G401.6 (cell line): ENCODE measurements around the gene DAZL.

Experiments
- FAIRE-seq: peaks from 2 replicates; lab custom pipeline; 2012; peaks lifted over from hg19 to GRCh38; lab: Jason Lieb, UNC

Gene DAZL

DNA sequence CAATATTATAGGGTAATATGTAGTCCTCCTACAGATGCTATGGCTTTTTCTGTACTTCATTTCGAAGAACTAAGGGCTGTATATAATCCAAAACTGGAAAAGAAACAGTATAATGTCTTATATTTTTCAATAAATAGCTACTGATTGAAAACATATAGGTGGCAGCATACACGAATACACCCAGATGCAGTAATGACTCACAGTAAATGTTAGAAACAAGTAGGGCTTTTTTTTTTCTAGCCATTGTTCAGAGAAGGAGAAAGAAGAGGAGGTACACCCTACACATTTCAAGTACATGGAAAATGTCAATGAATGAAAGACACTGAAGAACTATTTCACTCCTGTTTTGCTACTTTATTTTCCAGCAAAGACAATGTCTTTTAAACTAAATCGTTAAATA is 9.4 kb downstream of the DAZL start:
- no peak for FAIRE-seq

DNA sequence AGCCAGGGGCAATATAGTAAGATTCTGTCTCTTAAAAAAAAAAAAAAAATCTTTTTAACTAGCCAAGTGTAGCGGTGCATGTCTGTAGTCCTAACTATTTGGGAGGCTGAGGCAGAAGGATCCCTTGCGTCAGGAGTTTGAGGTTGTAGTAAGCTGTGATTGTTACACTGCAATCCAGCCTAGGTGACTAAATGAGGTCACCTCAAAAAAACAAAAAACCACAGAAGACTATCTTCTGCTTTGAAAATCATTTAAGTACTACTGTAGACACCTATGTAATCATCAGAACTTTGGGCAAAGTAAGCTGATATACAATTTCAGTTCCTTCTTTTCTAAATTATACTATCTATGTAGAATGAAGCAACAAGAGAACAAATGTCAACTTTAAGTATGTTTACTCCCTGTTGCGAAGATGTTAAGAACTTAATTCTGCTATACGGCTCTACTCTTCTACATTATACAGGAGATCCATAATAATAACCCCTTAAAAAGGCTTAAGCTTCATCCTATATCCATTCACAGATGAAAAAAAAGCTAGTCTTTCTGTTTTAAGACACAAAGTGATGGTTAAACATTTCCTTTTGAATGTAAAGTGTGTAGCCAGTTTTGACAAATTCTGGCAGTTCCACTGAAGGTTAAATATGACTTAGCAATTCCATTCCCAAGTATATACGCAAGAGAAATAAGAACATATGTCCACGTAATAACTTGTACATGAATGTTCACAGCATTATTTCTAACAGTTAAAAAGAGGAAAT is 15.2 kb downstream of the DAZL start:
- FAIRE-seq, result no peak

DNA sequence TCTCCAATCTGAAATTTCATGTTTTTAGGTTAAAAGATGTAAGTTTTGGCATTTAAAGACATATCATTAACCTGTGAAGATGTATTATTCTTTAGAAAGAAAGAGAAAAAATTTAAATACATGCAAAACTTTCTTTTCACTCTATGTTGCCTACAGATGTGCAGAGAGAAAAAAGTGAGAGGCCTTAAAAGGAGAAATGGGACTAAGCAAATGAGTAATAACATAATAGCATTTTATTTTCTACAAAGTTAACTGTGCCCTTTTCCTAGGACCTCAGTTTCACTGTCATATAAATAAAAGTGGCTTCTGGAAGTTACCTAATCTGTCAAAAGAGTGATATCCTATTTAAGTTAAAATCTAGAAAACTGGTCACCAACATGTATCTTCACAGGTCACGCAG is 16.1 kb downstream of the DAZL start:
- FAIRE-seq, result no peak

GRCh38 chr3:16587681-16588060 is 17.6 kb downstream of the DAZL start:
- no peak for FAIRE-seq

DNA sequence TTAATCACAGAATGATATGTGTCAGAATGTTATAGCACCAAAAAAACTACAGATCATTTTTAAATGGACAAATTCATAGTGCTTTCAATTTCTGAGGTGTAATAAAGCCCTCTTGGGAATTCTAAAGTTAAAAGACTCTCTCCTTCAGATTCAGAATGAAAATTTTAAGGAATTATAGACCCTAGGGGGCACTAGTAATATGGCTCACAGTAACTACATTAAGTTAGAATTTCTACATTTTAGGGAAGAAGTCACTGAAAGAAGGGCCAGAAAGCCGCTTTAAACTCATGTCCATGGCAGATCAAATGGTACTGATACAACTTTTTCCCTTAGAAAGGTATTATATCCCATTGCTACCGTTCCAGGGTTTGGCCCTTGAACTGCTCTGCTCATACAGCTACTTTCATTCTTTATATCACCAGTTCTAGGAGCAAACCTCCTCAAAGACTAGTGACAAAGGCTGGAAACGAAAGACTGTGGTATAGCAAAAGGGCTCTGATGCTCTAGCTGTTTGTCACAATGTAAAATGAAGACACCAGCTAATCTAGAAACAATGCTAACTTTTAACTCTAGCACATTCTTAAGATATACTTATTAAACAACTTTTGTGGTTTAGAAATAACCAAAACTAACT is 18.1 kb downstream of the DAZL start:
- FAIRE-seq, result no peak

DNA sequence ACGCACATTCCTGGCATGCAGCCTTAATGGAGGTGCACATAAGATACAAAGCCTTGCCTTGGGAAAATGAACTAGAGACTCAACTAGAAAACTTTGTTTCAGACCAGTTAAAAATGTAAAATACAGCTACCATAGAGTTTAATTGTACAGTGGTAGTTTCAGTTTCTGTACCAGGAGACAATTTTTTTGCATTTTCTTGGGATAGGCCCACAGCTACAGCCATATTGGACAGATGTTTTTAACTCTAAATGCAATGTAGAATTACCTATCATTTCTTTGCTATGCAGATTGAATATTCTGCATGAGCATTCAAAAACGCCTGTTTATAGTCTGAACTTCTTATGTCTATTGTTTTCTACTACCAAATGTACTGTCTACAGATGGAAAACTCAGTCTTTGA is 20.3 kb downstream of the DAZL start:
- no peak for FAIRE-seq

DNA sequence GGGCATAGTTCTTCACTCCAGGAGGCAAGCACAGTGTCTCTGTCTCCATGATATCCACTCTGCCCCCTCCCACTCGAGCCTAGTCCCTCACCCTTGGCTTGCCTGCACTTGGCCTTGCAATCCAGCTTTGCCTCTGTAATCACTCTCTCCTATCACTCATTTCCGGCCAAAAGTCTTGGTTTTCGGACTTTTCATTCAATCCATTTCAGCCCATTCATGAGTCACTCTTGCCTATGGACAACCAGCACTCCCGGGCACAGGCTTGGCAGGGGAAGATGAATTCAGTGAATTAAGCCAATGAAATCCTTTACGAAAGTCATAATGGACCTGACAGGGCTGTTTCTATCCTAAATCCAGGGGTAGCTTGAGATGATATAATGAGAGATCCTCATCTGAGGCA is 21.7 kb downstream of the DAZL start:
- FAIRE-seq, result no peak

- no peak for FAIRE-seq
Observed at GRCh38 chr3:16570113-16570512, 35.1 kb downstream of the DAZL start.

- no peak for FAIRE-seq
Observed at GRCh38 chr3:16568532-16568931, 36.7 kb downstream of the DAZL start.

- no peak for FAIRE-seq
Observed at GRCh38 chr3:16568115-16568514, 37.1 kb downstream of the DAZL start.

- no peak for FAIRE-seq
Observed at GRCh38 chr3:16559653-16560365, 45.4 kb downstream of the DAZL start.

- no peak for FAIRE-seq
Observed at GRCh38 chr3:16554126-16554525, 51.1 kb downstream of the DAZL start.

GRCh38 chr3:16552757-16553156 is 52.5 kb downstream of the DAZL start:
- no peak for FAIRE-seq

- no peak for FAIRE-seq
Observed at GRCh38 chr3:16551342-16551976, 53.8 kb downstream of the DAZL start.

- no peak for FAIRE-seq
Observed at GRCh38 chr3:16550676-16551341, 54.4 kb downstream of the DAZL start.

DNA sequence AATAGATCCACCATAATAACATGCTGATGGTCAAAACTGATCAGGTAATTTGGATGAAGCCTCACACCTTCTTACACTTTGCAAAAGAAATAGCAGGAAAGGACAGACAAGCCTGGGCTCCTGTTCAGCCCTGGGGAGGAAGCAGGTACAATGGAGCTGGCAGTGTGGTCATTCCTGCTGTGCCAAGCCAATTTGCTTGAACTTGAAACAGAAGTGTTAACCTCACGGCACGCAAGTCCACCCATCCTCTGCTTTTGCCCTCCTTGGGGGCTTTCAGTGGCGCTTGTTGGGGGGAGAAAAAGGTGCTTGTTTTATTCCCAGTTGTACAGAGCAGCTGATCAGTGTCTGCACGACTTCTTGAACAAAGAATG is 54.9 kb downstream of the DAZL start:
- FAIRE-seq, result no peak

DNA sequence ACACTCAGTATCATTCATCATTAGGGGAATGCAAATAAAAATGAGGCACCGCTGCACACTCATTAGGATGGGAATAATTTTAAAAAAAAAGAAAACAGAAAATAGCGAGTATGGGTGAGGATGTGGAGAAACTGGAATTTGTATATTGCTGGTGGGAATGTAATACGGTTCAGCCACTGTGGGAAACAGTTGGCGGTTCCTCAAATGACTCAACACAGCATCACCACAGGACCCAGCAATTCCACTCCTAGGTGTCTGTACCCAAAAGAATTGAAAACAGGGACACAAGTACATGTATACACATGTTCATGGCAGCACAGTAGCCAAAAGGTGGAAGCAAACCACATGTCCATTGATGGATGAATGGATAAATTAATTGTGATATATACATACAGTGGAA is 56.5 kb downstream of the DAZL start:
- no peak for FAIRE-seq

- FAIRE-seq, result no peak
Observed at GRCh38 chr3:16547561-16548357, 57.5 kb downstream of the DAZL start.

DNA sequence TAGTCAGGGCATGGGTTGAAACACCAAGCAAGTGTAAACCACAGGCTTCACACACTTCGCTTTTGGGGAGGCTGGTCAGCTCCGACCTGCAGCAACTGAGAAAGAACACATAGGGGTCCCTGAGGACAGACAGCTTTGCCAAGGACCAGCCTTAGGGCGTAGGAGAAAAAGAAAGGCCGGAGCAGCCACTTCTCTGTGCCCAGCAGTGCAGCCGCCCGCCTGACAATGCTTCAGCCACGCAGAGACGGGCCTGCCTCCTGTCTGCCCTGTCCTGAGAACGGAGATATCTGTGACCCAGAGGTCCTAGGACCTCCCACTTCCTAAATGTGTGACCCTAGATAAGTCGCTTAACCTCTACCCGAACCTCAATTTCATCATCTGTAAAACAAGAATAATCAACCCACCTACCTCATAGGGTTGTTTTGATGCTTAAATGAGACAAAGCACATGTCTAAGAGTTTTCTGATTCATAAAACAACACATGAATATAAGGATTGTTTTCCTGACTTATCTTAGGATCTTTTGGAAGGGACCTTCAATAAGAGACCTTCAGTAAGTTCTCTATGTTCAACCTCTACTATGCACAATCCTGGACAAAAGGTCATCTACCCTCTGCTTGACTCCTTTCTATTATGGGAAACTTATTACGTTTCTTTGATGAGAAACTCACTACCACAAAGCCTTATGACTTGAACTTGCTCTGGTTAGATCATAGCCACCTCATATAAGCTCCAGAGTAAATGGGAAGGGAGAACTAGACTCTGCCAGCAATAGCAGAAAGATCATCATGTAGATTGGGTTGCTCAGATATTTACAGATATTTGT is 58.8 kb downstream of the DAZL start:
- FAIRE-seq, result no peak

- no peak for FAIRE-seq
Observed at GRCh38 chr3:16545413-16546185, 59.6 kb downstream of the DAZL start.
